ENCODE data around the gene CDCP1.

The CDCP1 gene

GRCh38 chr3:45179163-45179562 lies 33.0 kb upstream of the CDCP1 start:
- no peak overlapping the region for H3K4me3 ChIP-seq (ENCODE audit: severe bottlenecking)
- no peak overlapping the region for H3K27ac ChIP-seq (ENCODE audit: poor library complexity, severe bottlenecking)
- TF ChIP-seq CTCF (IDR thresholded peaks at IDR 0.05; ENCODE audit: poor library complexity, severe bottlenecking), result no peak
- DNase-seq (ENCODE audit: low spot score) (no peak), ATAC-seq (ENCODE audit: low read depth) (no peak)
- H3K27me3 ChIP-seq (ENCODE audit: insufficient read depth, poor library complexity, severe bottlenecking), result no peaks in the 10 kb centered on the region
- peaks cover 17% of the 10 kb centered on the region for H3K4me1 ChIP-seq (ENCODE audit: insufficient read depth, poor library complexity, severe bottlenecking)
- no peaks in the 10 kb centered on the region for H3K36me3 ChIP-seq (ENCODE audit: low read depth)
- H3K9me3 ChIP-seq (ENCODE audit: severe bottlenecking), result no peaks in the 10 kb centered on the region

- Histone ChIP-seq H3K4me1 (ENCODE audit: insufficient read depth, poor library complexity, severe bottlenecking) (peaks cover 12% of the 10 kb centered on the region), H3K4me3 (ENCODE audit: severe bottlenecking) (no peak overlapping the region), H3K9me3 (ENCODE audit: severe bottlenecking) (no peaks in the 10 kb centered on the region), H3K27me3 (ENCODE audit: insufficient read depth, poor library complexity, severe bottlenecking) (no peaks in the 10 kb centered on the region), H3K36me3 (ENCODE audit: low read depth) (no peaks in the 10 kb centered on the region), H3K27ac (ENCODE audit: poor library complexity, severe bottlenecking) (no peak overlapping the region)
- DNase-seq (ENCODE audit: low spot score) (no peak), ATAC-seq (ENCODE audit: low read depth) (no peak)
- TF ChIP-seq CTCF (IDR thresholded peaks at IDR 0.05; ENCODE audit: poor library complexity, severe bottlenecking), result no peak
Measured at GRCh38 chr3:45178183-45179023, 32.2 kb upstream of the CDCP1 start.

- DNase-seq (ENCODE audit: low spot score), result no peak
- ATAC-seq (ENCODE audit: low read depth), result no peak
- Histone ChIP-seq H3K4me3 (ENCODE audit: severe bottlenecking) (no peak overlapping the region), H3K27me3 (ENCODE audit: insufficient read depth, poor library complexity, severe bottlenecking) (no peaks in the 10 kb centered on the region), H3K36me3 (ENCODE audit: low read depth) (no peaks in the 10 kb centered on the region), H3K4me1 (ENCODE audit: insufficient read depth, poor library complexity, severe bottlenecking) (peaks cover 6% of the 10 kb centered on the region), H3K27ac (ENCODE audit: poor library complexity, severe bottlenecking) (no peak overlapping the region), H3K9me3 (ENCODE audit: severe bottlenecking) (no peaks in the 10 kb centered on the region)
- TF ChIP-seq CTCF (IDR thresholded peaks at IDR 0.05; ENCODE audit: poor library complexity, severe bottlenecking), result no peak
Measured at GRCh38 chr3:45176912-45177311, 30.7 kb upstream of the CDCP1 start.

GRCh38 chr3:45174234-45174633 lies 28.1 kb upstream of the CDCP1 start:
- no peaks in the 10 kb centered on the region for H3K36me3 ChIP-seq (ENCODE audit: low read depth)
- no peak overlapping the region for H3K4me3 ChIP-seq (ENCODE audit: severe bottlenecking)
- H3K27ac ChIP-seq (ENCODE audit: poor library complexity, severe bottlenecking), result no peak overlapping the region
- H3K4me1 ChIP-seq (ENCODE audit: insufficient read depth, poor library complexity, severe bottlenecking), result peaks cover 6% of the 10 kb centered on the region
- TF ChIP-seq CTCF (IDR thresholded peaks at IDR 0.05; ENCODE audit: poor library complexity, severe bottlenecking), result no peak
- H3K27me3 ChIP-seq (ENCODE audit: insufficient read depth, poor library complexity, severe bottlenecking), result no peaks in the 10 kb centered on the region
- H3K9me3 ChIP-seq (ENCODE audit: severe bottlenecking), result no peaks in the 10 kb centered on the region
- DNase-seq (ENCODE audit: low spot score) (no peak), ATAC-seq (ENCODE audit: low read depth) (no peak)

GRCh38 chr3:45173776-45174175 lies 27.6 kb upstream of the CDCP1 start:
- peaks cover 6% of the 10 kb centered on the region for H3K4me1 ChIP-seq (ENCODE audit: insufficient read depth, poor library complexity, severe bottlenecking)
- DNase-seq (ENCODE audit: low spot score) (no peak), ATAC-seq (ENCODE audit: low read depth) (no peak)
- no peaks in the 10 kb centered on the region for H3K9me3 ChIP-seq (ENCODE audit: severe bottlenecking)
- TF ChIP-seq CTCF (IDR thresholded peaks at IDR 0.05; ENCODE audit: poor library complexity, severe bottlenecking), result no peak
- no peak overlapping the region for H3K4me3 ChIP-seq (ENCODE audit: severe bottlenecking)
- no peak overlapping the region for H3K27ac ChIP-seq (ENCODE audit: poor library complexity, severe bottlenecking)
- H3K36me3 ChIP-seq (ENCODE audit: low read depth), result no peaks in the 10 kb centered on the region
- H3K27me3 ChIP-seq (ENCODE audit: insufficient read depth, poor library complexity, severe bottlenecking), result no peaks in the 10 kb centered on the region

All from RWPE2 (cell line).